Panc1 (cell line): Measurements from ENCODE around the gene ADTRP. TPM values are rescaled to one million over a fixed set of nuclear protein-coding genes. Genes with fewer than 3 reads are reported as not detected.

Experiments used
- ATAC-seq: fragments of 200-7000 bp; cut with Tn5 transposase; 2 replicates; pipeline ENCODE4 v1.9.1; 2020; ENCODE audit warnings: mild to moderate bottlenecking, moderate library complexity
- BruUV-seq: library from RNA; stranded (reverse); fragments of 400-500 nt; replicated peaks from 2 replicates; lab custom pipeline; 2021; lab: Mats Ljungman, UMichigan
- CTCF ChIA-PET: fragments of 300-600 bp; sonication (Branson Sonifier 250); formaldehyde crosslinking; loops from one replicate; lab custom pipeline; 2022; ENCODE audit warnings: antibody characterized with exemption; lab: Charles Lee
- POLR2A ChIA-PET: fragments of 300-600 bp; sonication (Branson Sonifier 250); formaldehyde crosslinking; loops from one replicate; lab custom pipeline; 2022; ENCODE audit warnings: antibody characterized with exemption; lab: Charles Lee
- DNase-seq: peaks from one replicate; pipeline ENCODE4 v3.0.0-alpha.2; 2010; ENCODE audit warnings: low read depth, low spot score
- H3K27ac ChIP-seq: 2 replicates; pipeline ENCODE4 v1.5.1; 2011; ENCODE audit warnings: mild to moderate bottlenecking, low read length, inconsistent platforms
- H3K27me3 ChIP-seq: fragments of 200-500 bp; sonication (Bioruptor generic); 2 replicates; pipeline ENCODE4 v1.6.0; 2014; ENCODE audit warnings: low read length, inconsistent platforms; ENCODE audit not compliant: control insufficient read depth, insufficient read depth
- H3K36me3 ChIP-seq: fragments of 200-500 bp; sonication (Bioruptor generic); 2 replicates; pipeline ENCODE4 v1.5.1; 2014; ENCODE audit warnings: inconsistent platforms, mild to moderate bottlenecking, low read length, moderate library complexity; ENCODE audit not compliant: control insufficient read depth, insufficient read depth
- H3K4me1 ChIP-seq: 2 replicates; pipeline ENCODE4 v1.5.1; 2011; ENCODE audit warnings: inconsistent platforms, mild to moderate bottlenecking, low read length, moderate library complexity; ENCODE audit not compliant: control insufficient read depth, insufficient read depth
- H3K4me3 ChIP-seq, 2 experiments: 2 replicates each; pipeline ENCODE4 v1.5.1; 2011 to 2012; ENCODE audit warnings: low read depth in 2 of 2, low read length in 2 of 2, mild to moderate bottlenecking in 2 of 2, inconsistent platforms in 1 of 2, moderate library complexity in 1 of 2
- H3K9me3 ChIP-seq: fragments of 200-500 bp; sonication (Bioruptor generic); 2 replicates; pipeline ENCODE4 v1.5.1; 2014; ENCODE audit warnings: low read depth, mild to moderate bottlenecking, inconsistent platforms, low read length, moderate library complexity; ENCODE audit not compliant: control insufficient read depth, insufficient read depth
- POLR2AphosphoS5 ChIP-seq: IDR thresholded peaks from 2 replicates; pipeline ENCODE4 v1.6.1; 2012; ENCODE audit warnings: mild to moderate bottlenecking, low read depth, low read length, moderate library complexity
- REST ChIP-seq, 2 experiments: IDR thresholded peaks; 2 replicates each; pipeline ENCODE4 v1.6.1; 2011 to 2012; ENCODE audit warnings: low read depth in 2 of 2, control low read depth in 1 of 2, low read length in 1 of 2, mild to moderate bottlenecking in 1 of 2, moderate library complexity in 1 of 2; ENCODE audit not compliant: insufficient read depth in 1 of 2
- SIN3A ChIP-seq: IDR thresholded peaks from 2 replicates; pipeline ENCODE4 v1.6.1; 2012; ENCODE audit warnings: low read depth, mild to moderate bottlenecking, low read length, moderate library complexity, borderline replicate concordance; ENCODE audit not compliant: insufficient read depth
- TCF7L2 ChIP-seq: IDR thresholded peaks from 2 replicates; pipeline ENCODE4 v1.6.1; 2011; ENCODE audit warnings: mild to moderate bottlenecking, low read depth, low read length, inconsistent platforms
- in situ Hi-C: cut with HindIII; loops from 2 replicates; pipeline ENCODE4 v1.10.0; 2016; ENCODE audit warnings: low sequenced_read_pairs, low pct_unique_long_range_greater_than_20kb
- intact Hi-C: fragments of 100-400 bp; cut with micrococcal nuclease; formaldehyde crosslinking; loops from one replicate; pipeline ENCODE4 v1.10.0; 2022; ENCODE audit not compliant: unreplicated experiment
- total RNA-seq: library from RNA; stranded (reverse); gene quantifications from one replicate; pipeline ENCODE4 v1.2.1, GENCODE V29; 2021; ENCODE audit not compliant: unreplicated experiment
- TF ChIP-seq, protein P1 (sequence below): fragments of 450-650 bp; IDR thresholded peaks from 2 replicates; pipeline ENCODE4 v1.5.1; 2017; ENCODE audit warnings: mild to moderate bottlenecking

The ADTRP gene
- total RNA-seq, 1 experiment from 2014 or later, result not detected

DNA sequence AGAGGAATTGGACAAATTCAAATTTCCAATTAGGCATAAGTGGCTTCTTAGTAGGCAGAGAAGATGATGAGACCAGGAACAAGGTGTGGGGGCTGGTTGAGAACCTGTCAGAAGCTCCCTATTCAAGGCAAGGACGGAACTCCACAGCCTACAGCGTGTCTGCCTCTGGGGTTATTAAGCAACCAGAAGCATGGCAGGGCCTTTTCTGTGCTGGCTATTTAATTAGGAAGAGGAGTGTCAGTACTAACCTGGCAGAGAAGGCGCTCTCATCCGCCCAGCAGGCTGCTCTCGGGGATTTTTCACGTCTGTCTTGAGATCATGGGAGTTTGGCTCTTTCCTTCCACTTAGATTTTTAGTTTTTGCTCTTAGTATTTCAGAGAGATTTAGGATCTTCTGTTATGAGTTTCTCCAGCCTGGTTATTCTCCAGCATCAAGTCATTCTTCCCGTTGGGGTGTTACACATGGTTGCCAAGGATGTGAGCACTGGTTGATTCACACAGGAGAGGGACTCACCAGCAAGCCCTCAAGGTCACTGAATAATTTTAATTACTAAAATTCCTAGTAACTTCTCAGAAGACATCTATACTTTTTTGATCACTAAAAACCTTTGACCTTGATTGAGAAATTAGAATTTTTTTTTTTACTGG is 23.9 kb downstream of the ADTRP start:
- TF ChIP-seq, protein P1, sequence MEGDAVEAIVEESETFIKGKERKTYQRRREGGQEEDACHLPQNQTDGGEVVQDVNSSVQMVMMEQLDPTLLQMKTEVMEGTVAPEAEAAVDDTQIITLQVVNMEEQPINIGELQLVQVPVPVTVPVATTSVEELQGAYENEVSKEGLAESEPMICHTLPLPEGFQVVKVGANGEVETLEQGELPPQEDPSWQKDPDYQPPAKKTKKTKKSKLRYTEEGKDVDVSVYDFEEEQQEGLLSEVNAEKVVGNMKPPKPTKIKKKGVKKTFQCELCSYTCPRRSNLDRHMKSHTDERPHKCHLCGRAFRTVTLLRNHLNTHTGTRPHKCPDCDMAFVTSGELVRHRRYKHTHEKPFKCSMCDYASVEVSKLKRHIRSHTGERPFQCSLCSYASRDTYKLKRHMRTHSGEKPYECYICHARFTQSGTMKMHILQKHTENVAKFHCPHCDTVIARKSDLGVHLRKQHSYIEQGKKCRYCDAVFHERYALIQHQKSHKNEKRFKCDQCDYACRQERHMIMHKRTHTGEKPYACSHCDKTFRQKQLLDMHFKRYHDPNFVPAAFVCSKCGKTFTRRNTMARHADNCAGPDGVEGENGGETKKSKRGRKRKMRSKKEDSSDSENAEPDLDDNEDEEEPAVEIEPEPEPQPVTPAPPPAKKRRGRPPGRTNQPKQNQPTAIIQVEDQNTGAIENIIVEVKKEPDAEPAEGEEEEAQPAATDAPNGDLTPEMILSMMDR, result no peak
- TF ChIP-seq SIN3A, result no peak
- no peak for TF ChIP-seq REST (IDR thresholded peaks at IDR 0.05; ENCODE audit: insufficient read depth in 1 of 2, low read depth in 2 of 2, low read length in 1 of 2)
- TF ChIP-seq TCF7L2, result no peak
- no peak for TF ChIP-seq POLR2AphosphoS5
- in situ Hi-C loops, result no loop called here
- ATAC-seq, result no peak
- H3K27me3 ChIP-seq, result no peaks in the 10 kb centered on the region
- intact Hi-C loops, result no loop called here
- no peaks in the 10 kb centered on the region for H3K4me1 ChIP-seq
- ChIA-PET POLR2A (no interaction called here), CTCF (no interaction called here)
- no peaks in the 10 kb centered on the region for H3K36me3 ChIP-seq
- no TSS peak for BruUV-seq
- no peak for DNase-seq
- H3K4me3 ChIP-seq, result no peak overlapping the region
- no peaks in the 10 kb centered on the region for H3K9me3 ChIP-seq
- H3K27ac ChIP-seq, result no peak overlapping the region

DNA sequence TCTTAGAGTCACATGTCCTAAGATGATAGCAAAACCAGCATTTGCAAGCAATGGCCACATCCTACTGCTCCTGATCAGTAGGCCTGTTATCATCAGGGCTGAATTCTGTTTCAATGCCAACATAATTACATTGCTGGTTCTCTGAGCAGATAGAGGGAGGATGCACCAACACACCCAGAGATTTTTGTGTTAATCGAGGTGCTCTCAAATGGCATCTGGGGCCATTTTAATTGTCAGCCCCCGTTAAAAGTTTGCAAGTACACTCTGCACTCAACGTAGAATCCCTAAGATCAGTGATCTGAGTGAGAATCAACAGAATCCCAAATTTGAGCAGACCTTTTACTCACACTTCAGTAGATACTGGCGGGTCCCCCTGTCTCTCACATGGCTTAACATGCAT is 24.8 kb downstream of the ADTRP start:
- POLR2A ChIA-PET, result no interaction called here
- no peak for ATAC-seq
- no peak for DNase-seq
- CTCF ChIA-PET, result no interaction called here
- H3K27me3 ChIP-seq, result no peaks in the 10 kb centered on the region
- in situ Hi-C loops, result no loop called here
- BruUV-seq, result no TSS peak
- H3K4me3 ChIP-seq, result no peak overlapping the region
- TF ChIP-seq SIN3A (no peak), TCF7L2 (no peak), POLR2AphosphoS5 (no peak), REST (IDR thresholded peaks at IDR 0.05; ENCODE audit: insufficient read depth in 1 of 2, low read depth in 2 of 2, low read length in 1 of 2) (no peak)
- TF ChIP-seq, protein P1, result no peak
- H3K27ac ChIP-seq, result no peak overlapping the region
- intact Hi-C loops, result no loop called here
- no peaks in the 10 kb centered on the region for H3K4me1 ChIP-seq
- H3K36me3 ChIP-seq, result no peaks in the 10 kb centered on the region
- H3K9me3 ChIP-seq, result no peaks in the 10 kb centered on the region
